HEK293 (cell line): ENCODE measurements around the gene ZNF688.
A peak's percentile ranks its signal among the peaks of the same experiment; 100 is the strongest.

ENCODE experiments used
- CTCF ChIA-PET: fragments of 350-600 bp; formaldehyde crosslinking; extraction: SDS; loops from one replicate; lab custom pipeline; 2021; ENCODE audit warnings: antibody characterized with exemption; lab: Yijun Ruan, JAX
- POLR2A ChIA-PET: fragments of 300-600 bp; formaldehyde crosslinking; extraction: SDS; loops from one replicate; lab custom pipeline; 2020; ENCODE audit warnings: antibody characterized with exemption, inconsistent platforms; lab: Yijun Ruan, JAX
- H3K27ac ChIP-seq: fragments of 200-500 bp; sonication (Bioruptor generic); 2 replicates; pipeline ENCODE4 v1.5.1; 2014; ENCODE audit warnings: low read depth, low read length, control low read depth, inconsistent platforms; ENCODE audit errors: extremely low read depth
- H3K36me3 ChIP-seq, 2 experiments: fragments of 200-500 bp in 1 of 2; sonication (Bioruptor generic) in 1 of 2; 1 replicate in 1 of 2; 2 replicates in 1 of 2; pipeline ENCODE4 v1.5.1; 2014 to 2017; ENCODE audit warnings: inconsistent platforms in 2 of 2, low read length in 2 of 2; ENCODE audit not compliant: control insufficient read depth in 2 of 2, insufficient read depth in 1 of 2
- H3K4me1 ChIP-seq: fragments of 200-500 bp; sonication (Bioruptor generic); 2 replicates; pipeline ENCODE4 v1.5.1; 2014; ENCODE audit warnings: mild to moderate bottlenecking, low read length, inconsistent platforms; ENCODE audit not compliant: control insufficient read depth, insufficient read depth
- H3K4me3 ChIP-seq: 2 replicates; pipeline ENCODE4 v1.5.1; 2011; ENCODE audit warnings: low read depth, mild to moderate bottlenecking, control low read depth, low read length, moderate library complexity
- H3K9me3 ChIP-seq: fragments of 200-500 bp; sonication (Bioruptor generic); 2 replicates; pipeline ENCODE4 v1.5.1; 2014; ENCODE audit warnings: low read depth, low read length, inconsistent platforms; ENCODE audit not compliant: control insufficient read depth, insufficient read depth
- EGR2 ChIP-seq: fragments of 450-650 bp; formaldehyde crosslinking; IDR thresholded peaks from 2 replicates; pipeline ENCODE4 v1.5.1; 2016; ENCODE audit warnings: low read depth, missing biosample characterization, missing genetic modification characterization
- HOXA7 ChIP-seq: sonication (generic); formaldehyde crosslinking; IDR thresholded peaks from 2 replicates; pipeline ENCODE4 v1.8.1; 2022; ENCODE audit warnings: missing genetic modification reagents, borderline replicate concordance
- IKZF3 ChIP-seq: fragments of 450-650 bp; IDR thresholded peaks from 2 replicates; pipeline ENCODE4 v1.5.0; 2018; ENCODE audit warnings: missing biosample characterization, mild to moderate bottlenecking, missing genetic modification characterization, moderate library complexity
- KLF16 ChIP-seq: fragments of 450-650 bp; formaldehyde crosslinking; IDR thresholded peaks from 2 replicates; pipeline ENCODE4 v1.5.1; 2017; ENCODE audit warnings: missing biosample characterization, missing genetic modification characterization
- KLF7 ChIP-seq: fragments of 450-650 bp; formaldehyde crosslinking; IDR thresholded peaks from 2 replicates; pipeline ENCODE4 v1.5.1; 2016; ENCODE audit warnings: missing biosample characterization, missing genetic modification characterization, borderline replicate concordance
- KLF8 ChIP-seq: fragments of 450-650 bp; formaldehyde crosslinking; IDR thresholded peaks from 2 replicates; pipeline ENCODE4 v1.5.1; 2016; ENCODE audit warnings: missing biosample characterization, missing genetic modification characterization
- ZBTB8A ChIP-seq: fragments of 450-650 bp; formaldehyde crosslinking; IDR thresholded peaks from 2 replicates; pipeline ENCODE4 v1.5.1; 2016; ENCODE audit warnings: missing biosample characterization, missing genetic modification characterization
- ZNF2 ChIP-seq: fragments of 450-650 bp; formaldehyde crosslinking; IDR thresholded peaks from 2 replicates; pipeline ENCODE4 v1.5.1; 2016; ENCODE audit warnings: missing biosample characterization, missing genetic modification characterization
- ZNF214 ChIP-seq: fragments of 450-650 bp; formaldehyde crosslinking; IDR thresholded peaks from 2 replicates; pipeline ENCODE4 v1.5.1; 2017; ENCODE audit warnings: missing biosample characterization, mild to moderate bottlenecking, missing genetic modification characterization, borderline replicate concordance
- ZNF221 ChIP-seq: fragments of 450-650 bp; formaldehyde crosslinking; IDR thresholded peaks from 2 replicates; pipeline ENCODE4 v1.5.1; 2017; ENCODE audit warnings: missing biosample characterization, missing genetic modification characterization, borderline replicate concordance
- ZNF335 ChIP-seq: fragments of 450-650 bp; formaldehyde crosslinking; conservative IDR thresholded peaks from 2 replicates; pipeline ENCODE4 v1.5.1; 2016; ENCODE audit warnings: missing biosample characterization, missing genetic modification characterization
- ZNF366 ChIP-seq: fragments of 450-650 bp; formaldehyde crosslinking; conservative IDR thresholded peaks from 2 replicates; pipeline ENCODE4 v1.5.1; 2016; ENCODE audit warnings: missing biosample characterization, missing genetic modification characterization
- ZNF473 ChIP-seq: fragments of 450-650 bp; formaldehyde crosslinking; IDR thresholded peaks from 2 replicates; pipeline ENCODE4 v1.5.1; 2017; ENCODE audit warnings: missing biosample characterization, missing genetic modification characterization
- ZNF514 ChIP-seq: fragments of 450-650 bp; formaldehyde crosslinking; IDR thresholded peaks from 2 replicates; pipeline ENCODE4 v1.5.1; 2016; ENCODE audit warnings: missing biosample characterization, missing genetic modification characterization
- ZNF561 ChIP-seq: fragments of 450-650 bp; IDR thresholded peaks from 2 replicates; pipeline ENCODE4 v1.5.1; 2018; ENCODE audit warnings: missing biosample characterization, missing genetic modification characterization, borderline replicate concordance
- ZNF571 ChIP-seq: fragments of 450-650 bp; formaldehyde crosslinking; IDR thresholded peaks from 2 replicates; pipeline ENCODE4 v1.5.0; 2017; ENCODE audit warnings: missing biosample characterization, missing genetic modification characterization
- ZNF600 ChIP-seq: fragments of 450-650 bp; formaldehyde crosslinking; IDR thresholded peaks from 2 replicates; pipeline ENCODE4 v1.5.1; 2016; ENCODE audit warnings: missing biosample characterization, missing genetic modification characterization
- ZNF621 ChIP-seq: fragments of 450-650 bp; formaldehyde crosslinking; IDR thresholded peaks from 2 replicates; pipeline ENCODE4 v1.5.1; 2017; ENCODE audit warnings: missing biosample characterization, missing genetic modification characterization
- ZNF624 ChIP-seq: fragments of 450-650 bp; formaldehyde crosslinking; IDR thresholded peaks from 2 replicates; pipeline ENCODE4 v1.5.1; 2017; ENCODE audit warnings: missing biosample characterization, missing genetic modification characterization
- ZNF629 ChIP-seq: fragments of 450-650 bp; formaldehyde crosslinking; IDR thresholded peaks from 2 replicates; pipeline ENCODE4 v1.5.1; 2017; ENCODE audit warnings: missing biosample characterization, missing genetic modification characterization
- ZNF76 ChIP-seq: fragments of 450-650 bp; formaldehyde crosslinking; IDR thresholded peaks from 2 replicates; pipeline ENCODE4; 2016; ENCODE audit warnings: low read depth, missing biosample characterization, missing genetic modification characterization, borderline replicate concordance
- ZSCAN16 ChIP-seq: fragments of 450-650 bp; formaldehyde crosslinking; IDR thresholded peaks from 2 replicates; pipeline ENCODE4 v1.5.1; 2016; ENCODE audit warnings: missing biosample characterization, missing genetic modification characterization
- ZSCAN30 ChIP-seq: fragments of 450-650 bp; IDR thresholded peaks from 2 replicates; pipeline ENCODE4 v1.5.1; 2018; ENCODE audit warnings: missing biosample characterization, mild to moderate bottlenecking, missing genetic modification characterization, moderate library complexity
- TF ChIP-seq, protein P1 (sequence below): fragments of 450-650 bp; formaldehyde crosslinking; IDR thresholded peaks from 2 replicates; pipeline ENCODE4 v1.5.1; 2017; ENCODE audit warnings: missing biosample characterization, mild to moderate bottlenecking, missing genetic modification characterization, moderate library complexity
- TF ChIP-seq, protein P2 (sequence below): fragments of 450-650 bp; formaldehyde crosslinking; IDR thresholded peaks from 2 replicates; pipeline ENCODE4 v1.5.1; 2016; ENCODE audit warnings: missing biosample characterization, missing genetic modification characterization
- TF ChIP-seq, protein P3 (sequence below): fragments of 450-650 bp; formaldehyde crosslinking; IDR thresholded peaks from 2 replicates; pipeline ENCODE4 v1.5.1; 2016; ENCODE audit warnings: missing biosample characterization, missing genetic modification characterization
- TF ChIP-seq, protein P4 (sequence below): fragments of 450-650 bp; formaldehyde crosslinking; IDR thresholded peaks from 2 replicates; pipeline ENCODE4 v1.5.1; 2017; ENCODE audit warnings: missing biosample characterization, missing genetic modification characterization
- TF ChIP-seq, protein P5 (sequence below): fragments of 450-650 bp; formaldehyde crosslinking; IDR thresholded peaks from 2 replicates; pipeline ENCODE4 v1.5.1; 2016; ENCODE audit warnings: missing biosample characterization, missing genetic modification characterization
- TF ChIP-seq, protein P6 (sequence below): fragments of 450-650 bp; formaldehyde crosslinking; IDR thresholded peaks from 2 replicates; pipeline ENCODE4 v1.5.1; 2016; ENCODE audit warnings: missing biosample characterization, missing genetic modification characterization

Gene ZNF688

DNA sequence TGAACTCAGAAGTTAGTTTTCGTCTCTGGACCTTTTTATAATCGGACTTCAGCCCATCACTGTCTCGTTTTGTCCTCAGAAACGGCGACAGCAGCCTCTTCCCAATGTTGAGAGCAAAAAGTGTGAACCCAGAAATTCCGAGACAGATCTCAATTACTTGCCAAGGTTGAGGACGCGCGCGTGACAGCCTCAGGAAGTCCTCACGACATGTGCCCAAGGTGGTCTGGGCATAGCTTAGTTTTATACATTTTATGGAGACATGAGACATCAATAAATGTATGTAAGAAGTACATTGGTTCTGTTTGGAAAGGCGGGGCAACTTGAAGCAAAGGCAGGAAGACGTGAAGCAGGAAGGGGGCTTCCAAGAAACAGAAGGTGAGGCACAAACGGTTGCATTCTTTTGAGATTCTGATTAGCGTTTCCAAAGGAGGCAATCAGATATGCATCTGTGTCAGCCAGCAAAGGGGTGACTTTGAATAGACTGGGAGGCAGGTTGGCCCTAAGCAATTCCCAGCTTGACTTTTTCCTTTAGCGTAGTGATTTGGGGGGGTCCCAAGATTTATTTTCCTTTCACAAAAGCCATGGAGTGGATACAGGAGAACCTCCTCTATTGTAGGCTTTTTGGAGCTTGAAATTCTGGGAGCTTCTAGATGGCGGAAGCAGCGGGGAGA is 36.3 kb downstream of the ZNF688 start (continued):
- TF ChIP-seq, protein P1, sequence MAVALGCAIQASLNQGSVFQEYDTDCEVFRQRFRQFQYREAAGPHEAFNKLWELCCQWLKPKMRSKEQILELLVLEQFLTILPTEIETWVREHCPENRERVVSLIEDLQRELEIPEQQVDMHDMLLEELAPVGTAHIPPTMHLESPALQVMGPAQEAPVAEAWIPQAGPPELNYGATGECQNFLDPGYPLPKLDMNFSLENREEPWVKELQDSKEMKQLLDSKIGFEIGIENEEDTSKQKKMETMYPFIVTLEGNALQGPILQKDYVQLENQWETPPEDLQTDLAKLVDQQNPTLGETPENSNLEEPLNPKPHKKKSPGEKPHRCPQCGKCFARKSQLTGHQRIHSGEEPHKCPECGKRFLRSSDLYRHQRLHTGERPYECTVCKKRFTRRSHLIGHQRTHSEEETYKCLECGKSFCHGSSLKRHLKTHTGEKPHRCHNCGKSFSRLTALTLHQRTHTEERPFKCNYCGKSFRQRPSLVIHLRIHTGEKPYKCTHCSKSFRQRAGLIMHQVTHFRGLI (tag by site-specific recombination): 0 out of 2 replicates have a peak, but pooled peaks have one; percentile 11
- TF ChIP-seq ZSCAN30 (tag by site-specific recombination) (0 out of 2 replicates have a peak, but pooled peaks have one; percentile 6), ZNF221 (tag by site-specific recombination) (no peak), ZNF335 (peak; percentile 60; the same call in 1 of the 2 replicates), ZNF514 (tag by site-specific recombination) (no peak), KLF8 (tag by site-specific recombination) (no peak), ZNF2 (tag by site-specific recombination) (0 out of 2 replicates have a peak, but pooled peaks have one; percentile 11)
- TF ChIP-seq, protein P2, sequence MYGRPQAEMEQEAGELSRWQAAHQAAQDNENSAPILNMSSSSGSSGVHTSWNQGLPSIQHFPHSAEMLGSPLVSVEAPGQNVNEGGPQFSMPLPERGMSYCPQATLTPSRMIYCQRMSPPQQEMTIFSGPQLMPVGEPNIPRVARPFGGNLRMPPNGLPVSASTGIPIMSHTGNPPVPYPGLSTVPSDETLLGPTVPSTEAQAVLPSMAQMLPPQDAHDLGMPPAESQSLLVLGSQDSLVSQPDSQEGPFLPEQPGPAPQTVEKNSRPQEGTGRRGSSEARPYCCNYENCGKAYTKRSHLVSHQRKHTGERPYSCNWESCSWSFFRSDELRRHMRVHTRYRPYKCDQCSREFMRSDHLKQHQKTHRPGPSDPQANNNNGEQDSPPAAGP: no peak
- TF ChIP-seq, protein P3, sequence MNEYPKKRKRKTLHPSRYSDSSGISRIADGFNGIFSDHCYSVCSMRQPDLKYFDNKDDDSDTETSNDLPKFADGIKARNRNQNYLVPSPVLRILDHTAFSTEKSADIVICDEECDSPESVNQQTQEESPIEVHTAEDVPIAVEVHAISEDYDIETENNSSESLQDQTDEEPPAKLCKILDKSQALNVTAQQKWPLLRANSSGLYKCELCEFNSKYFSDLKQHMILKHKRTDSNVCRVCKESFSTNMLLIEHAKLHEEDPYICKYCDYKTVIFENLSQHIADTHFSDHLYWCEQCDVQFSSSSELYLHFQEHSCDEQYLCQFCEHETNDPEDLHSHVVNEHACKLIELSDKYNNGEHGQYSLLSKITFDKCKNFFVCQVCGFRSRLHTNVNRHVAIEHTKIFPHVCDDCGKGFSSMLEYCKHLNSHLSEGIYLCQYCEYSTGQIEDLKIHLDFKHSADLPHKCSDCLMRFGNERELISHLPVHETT (tag by site-specific recombination): no peak

DNA sequence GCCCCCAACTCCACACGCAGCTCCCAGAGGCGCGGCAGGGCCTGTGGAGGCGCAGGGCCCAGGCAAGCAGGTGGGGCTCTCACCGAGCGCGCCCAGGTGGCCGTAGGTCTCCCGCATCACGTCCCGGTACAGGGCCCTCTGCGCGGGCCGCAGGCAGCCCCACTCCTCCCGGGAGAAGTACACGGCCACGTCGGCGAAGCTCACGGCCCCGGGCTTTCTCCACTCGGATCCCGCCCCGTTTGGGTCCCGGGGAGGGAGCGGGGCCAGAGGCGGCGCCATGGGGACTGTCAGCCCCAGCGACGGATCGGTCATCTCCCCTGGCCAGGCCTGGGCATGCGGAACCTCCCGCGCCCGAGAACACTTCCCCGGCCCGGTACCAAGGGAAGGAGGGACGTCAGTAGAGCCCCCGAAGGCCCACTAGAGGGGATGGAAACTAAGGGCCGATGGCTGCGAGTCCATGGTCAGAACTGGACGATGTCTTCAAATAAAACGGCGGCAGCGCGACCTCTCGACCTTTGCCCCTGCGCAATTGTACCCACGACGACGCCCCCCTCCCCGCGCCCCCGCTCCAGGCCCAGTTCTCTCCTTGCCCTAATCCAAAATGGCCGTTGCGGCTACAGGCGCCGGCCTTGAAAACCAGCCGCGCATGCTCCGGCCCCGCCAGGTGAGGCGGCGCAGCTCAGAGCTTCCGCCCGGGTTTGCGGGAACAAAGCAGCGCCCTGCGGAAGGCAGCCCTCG is 37.0 kb downstream of the ZNF688 start, which contains the start of gene ZNF747:
Gene ZNF747, minus strand, starts transcription at position 491 of the 738 bp plus-strand sequence. Its CDS starts 179 bp downstream, at position 312.
- Histone ChIP-seq H3K36me3 (peaks cover 6 to 30% of the 10 kb centered on the region in 2 experiments; a peak in 2 of 3 replicates), H3K4me3 (peak within 1 kb of the TSS; percentile 59), H3K27ac (peak within 1 kb of the TSS; percentile 91), H3K9me3 (no peaks in the 10 kb centered on the region), H3K4me1 (peaks cover 2% of the 10 kb centered on the region; the same call in 1 of the 2 replicates)
- ChIA-PET CTCF (interaction anchor here (0.6 to 2.9 kb wide), 11 partner anchors 9 to 421 kb away, joined by 3 to 11 read pairs (median 4); partner anchors contain the start of gene ZNF688), POLR2A (interaction anchor here (0.7 to 3.7 kb wide), 15 partner anchors 7 to 164 kb away, joined by 3 to 69 read pairs (median 7); partner anchors contain the start of genes DCTPP1, SEPHS2, TBC1D10B and ZNF688)
- TF ChIP-seq HOXA7 (CRISPR knock-in tag) (no peak), EGR2 (tag by site-specific recombination) (peak; percentile 82), KLF16 (tag by site-specific recombination) (peak; percentile 98), ZSCAN30 (tag by site-specific recombination) (peak; percentile 43; the same call in 1 of the 2 replicates), IKZF3 (tag by site-specific recombination) (no peak), ZNF473 (no peak), ZNF629 (tag by site-specific recombination) (no peak; the same call in 1 of the 2 replicates), ZNF214 (no peak), ZNF571 (tag by site-specific recombination) (no peak), ZSCAN16 (tag by site-specific recombination) (no peak; the same call in 1 of the 2 replicates), ZBTB8A (tag by site-specific recombination) (peak; percentile 97), ZNF76 (tag by site-specific recombination) (peak; percentile 92), ZNF621 (no peak), KLF7 (tag by site-specific recombination) (peak; percentile 81; the same call in 1 of the 2 replicates), ZNF561 (tag by site-specific recombination) (peak; percentile 95; the same call in 1 of the 2 replicates), ZNF366 (tag by site-specific recombination) (peak; percentile 51), ZNF624 (tag by site-specific recombination) (no peak), ZNF600 (tag by site-specific recombination) (no peak; the same call in 1 of the 2 replicates)
- TF ChIP-seq, protein P4, sequence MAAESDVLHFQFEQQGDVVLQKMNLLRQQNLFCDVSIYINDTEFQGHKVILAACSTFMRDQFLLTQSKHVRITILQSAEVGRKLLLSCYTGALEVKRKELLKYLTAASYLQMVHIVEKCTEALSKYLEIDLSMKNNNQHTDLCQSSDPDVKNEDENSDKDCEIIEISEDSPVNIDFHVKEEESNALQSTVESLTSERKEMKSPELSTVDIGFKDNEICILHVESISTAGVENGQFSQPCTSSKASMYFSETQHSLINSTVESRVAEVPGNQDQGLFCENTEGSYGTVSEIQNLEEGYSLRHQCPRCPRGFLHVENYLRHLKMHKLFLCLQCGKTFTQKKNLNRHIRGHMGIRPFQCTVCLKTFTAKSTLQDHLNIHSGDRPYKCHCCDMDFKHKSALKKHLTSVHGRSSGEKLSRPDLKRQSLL (tag by site-specific recombination): peak; percentile 68; the same call in 1 of the 2 replicates
- TF ChIP-seq, protein P5, sequence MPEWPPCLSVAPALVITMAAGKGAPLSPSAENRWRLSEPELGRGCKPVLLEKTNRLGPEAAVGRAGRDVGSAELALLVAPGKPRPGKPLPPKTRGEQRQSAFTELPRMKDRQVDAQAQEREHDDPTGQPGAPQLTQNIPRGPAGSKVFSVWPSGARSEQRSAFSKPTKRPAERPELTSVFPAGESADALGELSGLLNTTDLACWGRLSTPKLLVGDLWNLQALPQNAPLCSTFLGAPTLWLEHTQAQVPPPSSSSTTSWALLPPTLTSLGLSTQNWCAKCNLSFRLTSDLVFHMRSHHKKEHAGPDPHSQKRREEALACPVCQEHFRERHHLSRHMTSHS: no peak
- TF ChIP-seq, protein P6, sequence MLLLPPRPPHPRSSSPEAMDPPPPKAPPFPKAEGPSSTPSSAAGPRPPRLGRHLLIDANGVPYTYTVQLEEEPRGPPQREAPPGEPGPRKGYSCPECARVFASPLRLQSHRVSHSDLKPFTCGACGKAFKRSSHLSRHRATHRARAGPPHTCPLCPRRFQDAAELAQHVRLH (tag by site-specific recombination): peak; percentile 94
